Cardiac fibroblast (primary cell): Measurements from ENCODE around the gene TOP3B.

ENCODE experiments used
- DNase-seq, 2 donors: peaks; one replicate each; pipeline versions ENCODE4 v3.0.0 to v3.0.0-alpha.2; 2010; ENCODE audit warnings: low read depth in 2 of 2
- H3K4me3 ChIP-seq, 2 donors: replicated peaks in 1 of 2; 1 replicate in 1 of 2; 2 replicates in 1 of 2; pipeline ENCODE4 v1.5.1; 2011; ENCODE audit warnings: low read depth in 2 of 2, low read length in 2 of 2, mild to moderate bottlenecking in 2 of 2, moderate library complexity in 1 of 2
- CTCF ChIP-seq: IDR thresholded peaks from one replicate; pipeline ENCODE4 v1.5.1; 2011; ENCODE audit warnings: low read depth, mild to moderate bottlenecking, low read length, inconsistent platforms

Gene TOP3B

GRCh38 chr22:21972806-21973205, 9.8 kb downstream of the TOP3B start:
- no peak overlapping the region for H3K4me3 ChIP-seq
- TF ChIP-seq CTCF: no peak
- no peak for DNase-seq

- no peak overlapping the region for H3K4me3 ChIP-seq
- peak; percentile 46 for DNase-seq
- TF ChIP-seq CTCF: peak; percentile 93
Observed at GRCh38 chr22:21972293-21972779, 10.3 kb downstream of the TOP3B start.

- TF ChIP-seq CTCF: no peak
- DNase-seq: no peak
- no peak overlapping the region for H3K4me3 ChIP-seq
Observed at GRCh38 chr22:21971858-21972275, 10.7 kb downstream of the TOP3B start.

GRCh38 chr22:21970800-21971617, 11.6 kb downstream of the TOP3B start:
- no peak for TF ChIP-seq CTCF
- DNase-seq: no peak
- no peak overlapping the region for H3K4me3 ChIP-seq

GRCh38 chr22:21970037-21970799, 12.4 kb downstream of the TOP3B start:
- no peak for TF ChIP-seq CTCF
- DNase-seq: no peak
- no peak overlapping the region for H3K4me3 ChIP-seq

- no peak for DNase-seq
- no peak for TF ChIP-seq CTCF
- H3K4me3 ChIP-seq: no peak overlapping the region
Observed at GRCh38 chr22:21968452-21969129, 14.0 kb downstream of the TOP3B start.
